Neural cell (in vitro differentiated cells): ENCODE results near the gene CLDN6. TPM values are rescaled to one million over a fixed set of nuclear protein-coding genes. Genes with fewer than 3 reads are reported as not detected.

Experiments used
- H2AFZ ChIP-seq: fragments of 200-600, 300-800 bp; sonication (generic), shearing (Covaris generic); 2 replicates; pipeline ENCODE4 v1.6.0; 2014; ENCODE audit warnings: low read depth, mild to moderate bottlenecking, antibody characterized with exemption, low read length, moderate library complexity
- H3F3A ChIP-seq: fragments of 200-600 bp; shearing (Covaris generic); 2 replicates; pipeline ENCODE4 v1.6.1; 2016; ENCODE audit warnings: mild to moderate bottlenecking, moderate library complexity, mixed read lengths, antibody characterized with exemption, low read length; ENCODE audit not compliant: insufficient read depth, poor library complexity, severe bottlenecking
- H3K27ac ChIP-seq: fragments of 200-600, 300-800 bp; sonication (generic), shearing (Covaris generic); 2 replicates; pipeline ENCODE4 v1.5.1; 2014; ENCODE audit warnings: mild to moderate bottlenecking, low read length, moderate library complexity
- H3K27me3 ChIP-seq: fragments of 300-800, 200-600 bp; sonication (generic), shearing (Covaris generic); 2 replicates; pipeline ENCODE4 v1.6.0; 2014; ENCODE audit warnings: mild to moderate bottlenecking, low read depth, low read length, moderate library complexity; ENCODE audit not compliant: insufficient read depth
- H3K36me3 ChIP-seq: fragments of 300-800, 200-600 bp; sonication (generic), shearing (Covaris generic); 2 replicates; pipeline ENCODE4 v1.5.1; 2014; ENCODE audit warnings: mild to moderate bottlenecking, antibody characterized with exemption, low read length, moderate library complexity; ENCODE audit not compliant: insufficient read depth
- H3K4me2 ChIP-seq: fragments of 300-800, 200-600 bp; sonication (generic), shearing (Covaris generic); 2 replicates; pipeline ENCODE4 v1.6.0; 2014; ENCODE audit warnings: mild to moderate bottlenecking, low read length
- H3K4me3 ChIP-seq: fragments of 300-800, 200-600 bp; sonication (generic), shearing (Covaris generic); 2 replicates; pipeline ENCODE4 v1.5.1; 2014; ENCODE audit warnings: mild to moderate bottlenecking, low read length, moderate library complexity
- H3K79me2 ChIP-seq: fragments of 200-600 bp; shearing (Covaris generic); replicated peaks from 2 replicates; pipeline ENCODE4 v1.6.0; 2014; ENCODE audit warnings: mild to moderate bottlenecking, low read length, moderate library complexity; ENCODE audit not compliant: insufficient read depth
- H3K9ac ChIP-seq: fragments of 300-800, 200-600 bp; sonication (generic), shearing (Covaris generic); 2 replicates; pipeline ENCODE4 v1.6.1; 2016; ENCODE audit warnings: mild to moderate bottlenecking, low read length, mixed read lengths
- H3K9me2 ChIP-seq: fragments of 200-600 bp; shearing (Covaris generic); 2 replicates; pipeline ENCODE4 v1.6.1; 2016; ENCODE audit warnings: mild to moderate bottlenecking, low read length, mixed read lengths; ENCODE audit not compliant: insufficient read depth
- H3K9me3 ChIP-seq: fragments of 200-600, 300-800 bp; sonication (generic), shearing (Covaris generic); 2 replicates; pipeline ENCODE4 v1.6.1; 2016; ENCODE audit warnings: mild to moderate bottlenecking, mixed run types, low read length, moderate library complexity, mixed read lengths
- H4K20me1 ChIP-seq: fragments of 200-600 bp; shearing (Covaris generic); 2 replicates; pipeline ENCODE4 v1.6.1; 2016; ENCODE audit warnings: mild to moderate bottlenecking, mixed run types; ENCODE audit not compliant: insufficient read depth
- CTCF ChIP-seq: fragments of 450-650 bp; IDR thresholded peaks from 2 replicates; pipeline ENCODE4 v1.5.1; 2014; ENCODE audit warnings: antibody characterized with exemption, mild to moderate bottlenecking, moderate library complexity; ENCODE audit not compliant: poor library complexity, severe bottlenecking
- EP300 ChIP-seq: fragments of 450-650 bp; conservative IDR thresholded peaks from 2 replicates; pipeline ENCODE4 v1.6.1; 2014; ENCODE audit warnings: antibody characterized with exemption, mild to moderate bottlenecking, moderate library complexity; ENCODE audit not compliant: poor library complexity, severe bottlenecking
- EZH2 ChIP-seq: fragments of 200-600, 300-800 bp; shearing (Covaris generic), sonication (generic); IDR thresholded peaks from 2 replicates; pipeline ENCODE4 v1.6.1; 2014; ENCODE audit warnings: antibody characterized with exemption, low read length, borderline replicate concordance, mild to moderate bottlenecking; ENCODE audit not compliant: insufficient read depth, poor library complexity, severe bottlenecking
- MXI1 ChIP-seq: fragments of 450-650 bp; conservative IDR thresholded peaks from 2 replicates; pipeline ENCODE4 v1.6.1; 2014; ENCODE audit warnings: antibody characterized with exemption, mild to moderate bottlenecking; ENCODE audit not compliant: poor library complexity, severe bottlenecking
- POLR2AphosphoS5 ChIP-seq: IDR thresholded peaks from 2 replicates; pipeline ENCODE4 v1.6.1; 2012
- RAD21 ChIP-seq: fragments of 450-650 bp; conservative IDR thresholded peaks from 2 replicates; pipeline ENCODE4 v1.6.1; 2014; ENCODE audit warnings: antibody characterized with exemption, mild to moderate bottlenecking, moderate library complexity
- REST ChIP-seq: IDR thresholded peaks from 2 replicates; pipeline ENCODE4 v1.6.1; 2012; ENCODE audit warnings: borderline replicate concordance
- SMC3 ChIP-seq: fragments of 450-650 bp; conservative IDR thresholded peaks from 2 replicates; pipeline ENCODE4 v1.6.1; 2014; ENCODE audit warnings: antibody characterized with exemption, mild to moderate bottlenecking, moderate library complexity; ENCODE audit not compliant: poor library complexity
- TAF1 ChIP-seq: IDR thresholded peaks from 2 replicates; pipeline ENCODE4 v1.6.1; 2012; ENCODE audit warnings: low read depth
- polyA plus RNA-seq: library from polyadenylated mRNA; depleted of rRNA; stranded (reverse); fragments of >200 nt; gene quantifications from 2 replicates; pipeline ENCODE4 v1.2.3, GENCODE V29; 2014

CLDN6 gene
- polyA plus RNA-seq, 1 donor from 2014 or later: not detected

GRCh38 chr16:3035289-3035971 is 17.4 kb upstream of the CLDN6 start:
- H3K4me2 ChIP-seq: no peak overlapping the region
- TF ChIP-seq SMC3: no peak
- no peak for TF ChIP-seq POLR2AphosphoS5
- no peaks in the 10 kb centered on the region for H3K36me3 ChIP-seq
- no peaks in the 10 kb centered on the region for H3K79me2 ChIP-seq
- H4K20me1 ChIP-seq: no peaks in the 10 kb centered on the region
- no peak overlapping the region for H3K27ac ChIP-seq
- no peak overlapping the region for H2AFZ ChIP-seq
- H3K9me3 ChIP-seq: no peaks in the 10 kb centered on the region
- no peak overlapping the region for H3K9ac ChIP-seq
- no peak overlapping the region for H3K4me3 ChIP-seq
- no peaks in the 10 kb centered on the region for H3K9me2 ChIP-seq
- H3F3A ChIP-seq: no peaks in the 10 kb centered on the region
- H3K27me3 ChIP-seq: peaks cover 72% of the 10 kb centered on the region

GRCh38 chr16:3032624-3033023 is 14.6 kb upstream of the CLDN6 start:
- H3K9me2 ChIP-seq: no peaks in the 10 kb centered on the region
- H3K4me2 ChIP-seq: no peak overlapping the region
- H3F3A ChIP-seq: no peaks in the 10 kb centered on the region
- no peaks in the 10 kb centered on the region for H3K9me3 ChIP-seq
- no peak overlapping the region for H3K4me3 ChIP-seq
- H3K27ac ChIP-seq: no peak overlapping the region
- H4K20me1 ChIP-seq: no peaks in the 10 kb centered on the region
- H2AFZ ChIP-seq: no peak overlapping the region
- no peak for TF ChIP-seq EZH2
- TF ChIP-seq MXI1: no peak
- no peak for TF ChIP-seq TAF1
- TF ChIP-seq REST: no peak
- TF ChIP-seq EP300: no peak
- no peak for TF ChIP-seq CTCF
- no peak for TF ChIP-seq POLR2AphosphoS5
- no peak for TF ChIP-seq RAD21
- TF ChIP-seq SMC3: no peak
- H3K79me2 ChIP-seq: no peaks in the 10 kb centered on the region
- peaks cover 52% of the 10 kb centered on the region for H3K27me3 ChIP-seq
- no peak overlapping the region for H3K9ac ChIP-seq
- no peaks in the 10 kb centered on the region for H3K36me3 ChIP-seq
